ENCODE data around the gene HSD17B4. TPM values are rescaled to one million over a fixed set of nuclear protein-coding genes. Genes with fewer than 3 reads are reported as not detected.

HSD17B4 gene
- total RNA-seq, 1 experiment from 2014 or later: 362 TPM

DNA sequence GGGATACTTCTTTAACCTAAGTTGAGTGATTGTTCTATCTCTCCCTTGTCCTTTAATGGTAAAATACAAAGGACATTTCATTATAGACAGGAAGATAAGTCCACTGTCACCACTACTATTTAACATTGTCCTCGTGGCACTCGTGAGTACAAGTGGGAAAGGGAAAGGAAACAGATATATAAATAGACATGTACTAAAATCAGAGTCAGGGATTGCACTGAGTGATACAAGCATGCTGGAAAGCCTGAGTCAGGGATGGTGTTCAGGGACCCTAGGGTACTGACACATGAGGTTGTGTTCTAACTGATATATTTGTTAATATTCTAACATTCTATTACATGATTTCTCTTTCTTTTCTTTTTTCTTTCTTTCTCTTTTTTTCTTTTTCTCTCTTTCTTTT, 102.3 kb downstream of the HSD17B4 start (continued):
- TF ChIP-seq ZNF317 (CRISPR knock-in tag; IDR thresholded peaks at IDR 0.05; ENCODE audit: borderline replicate concordance, low read depth) (no peak), ZNF138 (CRISPR knock-in tag; conservative IDR thresholded peaks at IDR 0.05) (no peak), ZBTB21 (CRISPR knock-in tag; IDR thresholded peaks at IDR 0.05; ENCODE audit: borderline replicate concordance) (no peak), ETV6 (CRISPR knock-in tag; IDR thresholded peaks at IDR 0.05) (no peak), ZNF281 (CRISPR knock-in tag; IDR thresholded peaks at IDR 0.05) (no peak), ZNF425 (CRISPR knock-in tag; conservative IDR thresholded peaks at IDR 0.05) (no peak), TEAD4 (CRISPR knock-in tag; IDR thresholded peaks at IDR 0.05) (no peak), ATF3 (CRISPR knock-in tag; conservative IDR thresholded peaks at IDR 0.05) (no peak), OVOL2 (CRISPR knock-in tag; IDR thresholded peaks at IDR 0.05; ENCODE audit: borderline replicate concordance) (no peak)
- TF ChIP-seq, protein P1, sequence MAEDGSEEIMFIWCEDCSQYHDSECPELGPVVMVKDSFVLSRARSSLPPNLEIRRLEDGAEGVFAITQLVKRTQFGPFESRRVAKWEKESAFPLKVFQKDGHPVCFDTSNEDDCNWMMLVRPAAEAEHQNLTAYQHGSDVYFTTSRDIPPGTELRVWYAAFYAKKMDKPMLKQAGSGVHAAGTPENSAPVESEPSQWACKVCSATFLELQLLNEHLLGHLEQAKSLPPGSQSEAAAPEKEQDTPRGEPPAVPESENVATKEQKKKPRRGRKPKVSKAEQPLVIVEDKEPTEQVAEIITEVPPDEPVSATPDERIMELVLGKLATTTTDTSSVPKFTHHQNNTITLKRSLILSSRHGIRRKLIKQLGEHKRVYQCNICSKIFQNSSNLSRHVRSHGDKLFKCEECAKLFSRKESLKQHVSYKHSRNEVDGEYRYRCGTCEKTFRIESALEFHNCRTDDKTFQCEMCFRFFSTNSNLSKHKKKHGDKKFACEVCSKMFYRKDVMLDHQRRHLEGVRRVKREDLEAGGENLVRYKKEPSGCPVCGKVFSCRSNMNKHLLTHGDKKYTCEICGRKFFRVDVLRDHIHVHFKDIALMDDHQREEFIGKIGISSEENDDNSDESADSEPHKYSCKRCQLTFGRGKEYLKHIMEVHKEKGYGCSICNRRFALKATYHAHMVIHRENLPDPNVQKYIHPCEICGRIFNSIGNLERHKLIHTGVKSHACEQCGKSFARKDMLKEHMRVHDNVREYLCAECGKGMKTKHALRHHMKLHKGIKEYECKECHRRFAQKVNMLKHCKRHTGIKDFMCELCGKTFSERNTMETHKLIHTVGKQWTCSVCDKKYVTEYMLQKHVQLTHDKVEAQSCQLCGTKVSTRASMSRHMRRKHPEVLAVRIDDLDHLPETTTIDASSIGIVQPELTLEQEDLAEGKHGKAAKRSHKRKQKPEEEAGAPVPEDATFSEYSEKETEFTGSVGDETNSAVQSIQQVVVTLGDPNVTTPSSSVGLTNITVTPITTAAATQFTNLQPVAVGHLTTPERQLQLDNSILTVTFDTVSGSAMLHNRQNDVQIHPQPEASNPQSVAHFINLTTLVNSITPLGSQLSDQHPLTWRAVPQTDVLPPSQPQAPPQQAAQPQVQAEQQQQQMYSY (CRISPR knock-in tag; IDR thresholded peaks at IDR 0.05): no peak

DNA sequence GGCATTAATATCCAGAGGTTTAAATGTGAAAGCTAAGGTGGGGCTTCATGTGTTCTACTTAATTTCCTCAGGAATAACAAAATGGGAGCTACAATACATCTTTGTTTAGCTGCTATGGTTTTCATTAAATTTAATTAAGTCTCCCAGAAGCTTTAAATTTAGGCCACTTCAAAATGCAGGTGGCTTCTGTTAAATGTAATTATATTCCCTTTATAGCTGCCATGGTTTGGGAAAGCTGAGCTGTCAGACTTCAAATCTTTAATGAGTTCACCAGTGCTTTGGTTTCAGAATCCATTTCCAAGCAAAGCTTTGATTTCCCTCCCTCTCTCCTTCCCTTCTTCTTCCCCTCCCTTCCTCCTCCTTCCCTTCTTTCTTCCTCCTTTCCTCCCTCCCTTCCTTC, 118.6 kb downstream of the HSD17B4 start:
- no peak for ATAC-seq
- TF ChIP-seq STAT6 (CRISPR knock-in tag; conservative IDR thresholded peaks at IDR 0.05; ENCODE audit: low read depth) (no peak), MAX (CRISPR knock-in tag; IDR thresholded peaks at IDR 0.05) (no peak), TCF7 (CRISPR knock-in tag; IDR thresholded peaks at IDR 0.05; ENCODE audit: low read depth) (no peak), EMX1 (CRISPR knock-in tag; IDR thresholded peaks at IDR 0.05) (no peak), ZNF396 (CRISPR knock-in tag; IDR thresholded peaks at IDR 0.05; ENCODE audit: borderline replicate concordance) (no peak), ATF1 (CRISPR knock-in tag; IDR thresholded peaks at IDR 0.05) (no peak), FOXK1 (CRISPR knock-in tag; IDR thresholded peaks at IDR 0.05) (no peak), ETV6 (CRISPR knock-in tag; IDR thresholded peaks at IDR 0.05) (no peak), NR2C2 (CRISPR knock-in tag; IDR thresholded peaks at IDR 0.05) (no peak), ZNF425 (CRISPR knock-in tag; conservative IDR thresholded peaks at IDR 0.05) (no peak), IRF2 (CRISPR knock-in tag; IDR thresholded peaks at IDR 0.05; ENCODE audit: borderline replicate concordance, low read depth) (no peak)
- TF ChIP-seq, protein P2, sequence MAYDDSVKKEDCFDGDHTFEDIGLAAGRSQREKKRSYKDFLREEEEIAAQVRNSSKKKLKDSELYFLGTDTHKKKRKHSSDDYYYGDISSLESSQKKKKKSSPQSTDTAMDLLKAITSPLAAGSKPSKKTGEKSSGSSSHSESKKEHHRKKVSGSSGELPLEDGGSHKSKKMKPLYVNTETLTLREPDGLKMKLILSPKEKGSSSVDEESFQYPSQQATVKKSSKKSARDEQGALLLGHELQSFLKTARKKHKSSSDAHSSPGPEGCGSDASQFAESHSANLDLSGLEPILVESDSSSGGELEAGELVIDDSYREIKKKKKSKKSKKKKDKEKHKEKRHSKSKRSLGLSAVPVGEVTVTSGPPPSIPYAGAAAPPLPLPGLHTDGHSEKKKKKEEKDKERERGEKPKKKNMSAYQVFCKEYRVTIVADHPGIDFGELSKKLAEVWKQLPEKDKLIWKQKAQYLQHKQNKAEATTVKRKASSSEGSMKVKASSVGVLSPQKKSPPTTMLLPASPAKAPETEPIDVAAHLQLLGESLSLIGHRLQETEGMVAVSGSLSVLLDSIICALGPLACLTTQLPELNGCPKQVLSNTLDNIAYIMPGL (CRISPR knock-in tag; IDR thresholded peaks at IDR 0.05): no peak

More for the DNA sequence above, 118.6 kb downstream of the HSD17B4 start:
- POLR2A ChIA-PET: interaction anchor here (0.7 kb wide), 1 partner anchor 10 kb away, joined by 3 read pairs; no protein-coding TSS in a partner anchor
- Mint-ChIP-seq H3K27me3 (ENCODE audit: low read depth) (no peaks in the 10 kb centered on the region), H3K27ac (no peak overlapping the region), H3K4me3 (no peak overlapping the region), H3K4me1 (peaks cover 3% of the 10 kb centered on the region; the same call in 1 of the 2 replicates), H3K9me3 (no peaks in the 10 kb centered on the region), H3K36me3 (no peaks in the 10 kb centered on the region)
- DNase-seq (ENCODE audit: low spot score): no peak
- CTCF ChIA-PET: interaction anchor here (0.8 kb wide), 1 partner anchor 8 kb away, joined by 3 read pairs; no protein-coding TSS in a partner anchor

Measured in WTC11 (cell line).